ENCODE data around the gene MYLK2. TPM values are rescaled to one million over a fixed set of nuclear protein-coding genes. Genes with fewer than 3 reads are reported as not detected.

MYLK2 gene
- total RNA-seq, 4 donors from 2014 or later = 0.27 to 0.54 (median 0.31) TPM; not detected in 1

GRCh38 chr20:31846793-31847138 is 27.6 kb downstream of the MYLK2 start:
- Histone ChIP-seq H3K4me1 (peaks cover 0 to 42% (median 5%) of the 10 kb centered on the region in 3 donors), H3K4me3 (no peak overlapping the region), H3K27me3 (peaks cover 33% of the 10 kb centered on the region), H3K27ac (no peak overlapping the region), H3K9me3 (no peaks in the 10 kb centered on the region), H3K36me3 (no peaks in the 10 kb centered on the region)
- no peak for ATAC-seq
- no CpG with 5 or more reads among the region's 3 CpGs for WGBS, 2 donors (ENCODE audit: low coverage in 1 of 2)
- TF ChIP-seq POLR2A (IDR thresholded peaks at IDR 0.05) (no peak), POLR2AphosphoS5 (IDR thresholded peaks at IDR 0.05) (no peak), CTCF (IDR thresholded peaks at IDR 0.05) (no peak), EP300 (IDR thresholded peaks at IDR 0.05) (no peak)

DNA sequence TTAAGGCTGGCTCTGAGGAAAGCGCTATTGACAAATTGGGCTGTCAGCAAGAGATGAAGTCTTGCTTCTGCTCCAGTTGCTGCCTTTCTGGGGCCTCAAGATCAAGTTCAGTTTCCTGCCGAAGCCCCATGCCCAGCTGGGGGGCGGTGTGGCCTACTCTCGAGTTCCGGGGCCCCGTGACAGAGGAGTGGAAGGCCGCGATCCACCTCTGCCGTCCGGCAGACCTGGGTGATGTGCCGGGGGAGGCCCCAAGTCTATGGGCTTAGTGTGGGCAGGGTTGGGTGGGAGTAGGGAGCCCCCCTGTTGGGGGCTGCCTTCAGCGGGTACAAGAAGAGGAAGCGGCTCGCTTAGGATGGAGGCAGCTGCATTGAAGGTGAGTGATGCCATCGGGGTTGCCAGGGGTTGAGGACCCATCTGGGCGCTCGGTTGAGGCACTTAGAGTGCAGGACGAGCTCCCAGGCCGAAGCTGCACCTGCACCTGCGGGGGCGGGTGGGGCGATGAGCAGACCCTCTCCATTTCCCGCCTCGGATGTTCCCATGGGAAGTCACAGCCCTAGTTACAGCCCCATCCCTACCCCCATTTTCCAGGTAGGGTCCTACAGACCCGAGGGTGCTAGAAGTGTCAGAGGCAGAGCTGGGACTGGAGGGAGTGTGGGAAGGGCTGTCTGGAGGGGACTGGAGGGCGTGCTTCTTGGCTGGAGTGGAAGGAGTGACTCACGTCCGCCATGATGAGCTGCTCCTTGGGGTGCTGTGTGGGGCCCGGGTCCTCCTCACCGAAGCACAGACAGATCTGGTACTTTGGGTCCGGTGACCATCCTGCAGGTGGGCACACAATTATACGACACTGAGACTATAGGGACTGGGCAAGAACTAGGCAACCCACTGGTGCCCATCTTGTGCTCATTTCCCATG is 29.2 kb downstream of the MYLK2 start:
- ATAC-seq = no peak
- Histone ChIP-seq H3K27me3 (peaks cover 49% of the 10 kb centered on the region), H3K9me3 (no peaks in the 10 kb centered on the region), H3K4me3 (no peak overlapping the region), H3K4me1 (peaks cover 0 to 34% (median 0%) of the 10 kb centered on the region in 3 donors), H3K27ac (no peak overlapping the region), H3K36me3 (no peaks in the 10 kb centered on the region)
- WGBS, 2 donors (ENCODE audit: low coverage in 1 of 2) = 88 to 100% methylated on average over 1 to 7 of the region's 32 CpGs
- TF ChIP-seq EP300 (IDR thresholded peaks at IDR 0.05) (no peak), POLR2AphosphoS5 (IDR thresholded peaks at IDR 0.05) (no peak), POLR2A (IDR thresholded peaks at IDR 0.05) (no peak), CTCF (IDR thresholded peaks at IDR 0.05) (no peak)

- Histone ChIP-seq H3K4me3 (no peak overlapping the region), H3K27ac (no peak overlapping the region), H3K4me1 (peaks cover 0 to 27% (median 0%) of the 10 kb centered on the region in 3 donors), H3K27me3 (peaks cover 60% of the 10 kb centered on the region), H3K36me3 (no peaks in the 10 kb centered on the region), H3K9me3 (no peaks in the 10 kb centered on the region)
- no peak for ATAC-seq
- 68% methylated on average over 4 of the region's 45 CpGs; no CpG with 5 or more reads in 1 of the 2 donors for WGBS, 2 donors (ENCODE audit: low coverage in 1 of 2)
- TF ChIP-seq CTCF (IDR thresholded peaks at IDR 0.05) = no peak
- TF ChIP-seq POLR2A (IDR thresholded peaks at IDR 0.05) = no peak
- no peak for TF ChIP-seq POLR2AphosphoS5 (IDR thresholded peaks at IDR 0.05)
- TF ChIP-seq EP300 (IDR thresholded peaks at IDR 0.05) = no peak
Observed at GRCh38 chr20:31849306-31849930, 30.3 kb downstream of the MYLK2 start.

DNA sequence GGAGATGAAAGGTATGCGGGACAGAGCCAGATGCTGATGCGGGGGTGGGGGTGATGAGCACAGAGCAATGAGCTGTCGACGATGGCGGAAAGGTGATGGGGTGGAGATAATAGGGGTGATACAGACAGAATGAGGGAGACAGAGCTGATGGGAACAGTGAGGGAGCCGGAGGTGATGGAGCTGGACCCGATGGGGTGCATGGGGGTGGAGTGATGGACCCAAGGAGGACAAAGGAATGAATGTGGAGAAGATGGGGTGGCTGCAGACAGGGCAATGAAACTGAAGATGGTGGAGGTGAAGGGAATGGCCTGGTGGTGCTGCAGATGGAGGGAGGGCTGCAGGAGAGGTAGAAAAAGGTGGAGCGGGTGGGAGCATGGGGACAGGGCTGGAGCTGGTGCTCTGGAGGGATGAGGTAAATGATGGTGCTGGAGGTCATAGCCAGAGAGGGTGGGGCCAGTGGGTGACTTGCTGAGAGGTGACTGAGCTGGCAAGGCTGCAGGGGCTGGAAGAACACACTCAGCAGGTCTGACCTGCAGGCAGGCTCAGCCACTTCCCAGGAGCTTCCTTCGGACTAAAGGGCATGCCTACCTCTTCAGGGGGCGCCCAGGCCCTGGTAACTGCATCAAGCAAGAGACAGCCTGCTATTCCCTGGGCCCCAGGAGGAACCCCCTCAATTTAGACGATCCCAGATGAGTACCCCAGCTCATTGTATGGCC is 32.2 kb downstream of the MYLK2 start:
- H3K9me3 ChIP-seq = no peaks in the 10 kb centered on the region
- no peak for ATAC-seq
- H3K4me3 ChIP-seq = no peak overlapping the region
- H3K27me3 ChIP-seq = peaks cover 78% of the 10 kb centered on the region
- TF ChIP-seq POLR2A (IDR thresholded peaks at IDR 0.05) (no peak), POLR2AphosphoS5 (IDR thresholded peaks at IDR 0.05) (no peak), EP300 (IDR thresholded peaks at IDR 0.05) (no peak)
- no peak overlapping the region for H3K27ac ChIP-seq
- H3K4me1 ChIP-seq = peaks cover 0 to 9% (median 0%) of the 10 kb centered on the region in 3 donors
- no peaks in the 10 kb centered on the region for H3K36me3 ChIP-seq
- 50 to 73% methylated on average over 7 to 11 of the region's 11 CpGs for WGBS, 2 donors (ENCODE audit: low coverage in 1 of 2)

DNA sequence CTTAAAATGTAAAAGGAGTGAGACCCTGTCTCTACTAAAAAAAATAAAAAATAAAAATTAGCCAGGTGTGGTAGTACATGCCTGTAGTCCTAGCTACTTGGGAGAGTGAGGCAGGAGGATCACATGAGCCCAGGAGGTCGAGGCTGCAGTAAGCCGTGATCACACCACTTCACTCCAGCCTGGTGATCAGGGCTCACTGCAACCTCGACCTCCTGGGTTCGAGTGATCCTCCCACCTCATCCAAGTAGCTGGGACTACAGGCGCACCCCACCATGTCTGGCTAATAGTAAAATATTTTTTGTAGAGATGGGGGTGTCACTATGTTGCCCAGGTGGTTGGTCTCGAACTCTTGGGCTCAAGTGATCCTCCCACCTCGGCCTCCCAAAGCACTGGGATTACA is 34.3 kb downstream of the MYLK2 start:
- Histone ChIP-seq H3K4me3 (no peak overlapping the region), H3K9me3 (no peaks in the 10 kb centered on the region), H3K36me3 (no peaks in the 10 kb centered on the region), H3K27me3 (peaks cover 98% of the 10 kb centered on the region), H3K27ac (no peak overlapping the region), H3K4me1 (peaks cover 0 to 8% (median 0%) of the 10 kb centered on the region in 3 donors)
- no peak for ATAC-seq
- 69 to 74% methylated on average over 5 to 7 of the region's 7 CpGs for WGBS, 2 donors (ENCODE audit: low coverage in 1 of 2)
- TF ChIP-seq EP300 (IDR thresholded peaks at IDR 0.05) (no peak), CTCF (IDR thresholded peaks at IDR 0.05) (no peak), POLR2AphosphoS5 (IDR thresholded peaks at IDR 0.05) (no peak), POLR2A (IDR thresholded peaks at IDR 0.05) (no peak)

Data from gastroesophageal sphincter (tissue), 4 donors.